DND-41 (cell line): ENCODE data around the gene HSPA2.

Experiments
- CTCF ChIP-seq: IDR thresholded peaks from 2 replicates; pipeline ENCODE4 v1.5.1; 2012; ENCODE audit warnings: borderline replicate concordance, low read length, moderate library complexity, mild to moderate bottlenecking; ENCODE audit not compliant: poor library complexity, severe bottlenecking; ENCODE audit errors: extremely low read depth
- EZH2 ChIP-seq: IDR thresholded peaks from 3 replicates; pipeline ENCODE4 v1.6.1; 2012; ENCODE audit warnings: borderline replicate concordance, low read depth, mild to moderate bottlenecking, moderate library complexity, low read length, inconsistent platforms; ENCODE audit not compliant: severe bottlenecking

GRCh38 chr14:64569138-64569631 lies 28.6 kb downstream of the HSPA2 start:
- TF ChIP-seq CTCF (no peak), EZH2 (no peak)
